ENCODE measurements around the gene ARHGAP31.
"Not testable (repeated sequence)": the region's sequence is repeated elsewhere in the genome, so short reads cannot be mapped to it uniquely, and the experiment has no call there.

The ARHGAP31 gene

GRCh38 chr3:119291062-119291700 is 3.0 kb upstream of the ARHGAP31 start:
- Mint-ChIP-seq H3K4me1 (peaks cover 40% of the 10 kb centered on the region), H3K27me3 (no peaks in the 10 kb centered on the region), H3K4me3 (no peak overlapping the region), H3K9me3 (peaks cover 7% of the 10 kb centered on the region), H3K27ac (peak overlapping the region; percentile 26), H3K36me3 (peaks cover 7% of the 10 kb centered on the region)

GRCh38 chr3:119292666-119293065 is 1.5 kb upstream of the ARHGAP31 start:
- Mint-ChIP-seq H3K27me3 (no peaks in the 10 kb centered on the region), H3K4me3 (peak overlapping the region; percentile 94), H3K36me3 (peaks cover 8% of the 10 kb centered on the region), H3K4me1 (peaks cover 53% of the 10 kb centered on the region), H3K9me3 (peaks cover 5% of the 10 kb centered on the region), H3K27ac (peak overlapping the region; percentile 76)

- Mint-ChIP-seq H3K4me1 (peaks cover 59% of the 10 kb centered on the region), H3K27me3 (no peaks in the 10 kb centered on the region), H3K9me3 (no peaks in the 10 kb centered on the region), H3K36me3 (peaks cover 4% of the 10 kb centered on the region), H3K4me3 (peak overlapping the region; percentile 94), H3K27ac (peak overlapping the region; percentile 93)
Observed at GRCh38 chr3:119293105-119293870, 895 bp upstream of the ARHGAP31 start.

- no peaks in the 10 kb centered on the region for H3K27me3 Mint-ChIP-seq
- no peaks in the 10 kb centered on the region for H3K9me3 Mint-ChIP-seq
- H3K27ac Mint-ChIP-seq, result peak overlapping the region; percentile 91
- H3K4me3 Mint-ChIP-seq, result peak overlapping the region; percentile 94
- H3K36me3 Mint-ChIP-seq, result peaks cover 4% of the 10 kb centered on the region
- peaks cover 64% of the 10 kb centered on the region for H3K4me1 Mint-ChIP-seq
Observed at GRCh38 chr3:119294696-119295671, 801 bp downstream of the ARHGAP31 start.

GRCh38 chr3:119295816-119296726 is 1.9 kb downstream of the ARHGAP31 start:
- Mint-ChIP-seq H3K27me3 (no peaks in the 10 kb centered on the region), H3K27ac (peak overlapping the region; percentile 4), H3K4me1 (peaks cover 58% of the 10 kb centered on the region), H3K9me3 (no peaks in the 10 kb centered on the region), H3K4me3 (peak overlapping the region; percentile 94), H3K36me3 (peaks cover 4% of the 10 kb centered on the region)

- no peaks in the 10 kb centered on the region for H3K27me3 Mint-ChIP-seq
- H3K4me1 Mint-ChIP-seq, result peaks cover 62% of the 10 kb centered on the region
- H3K9me3 Mint-ChIP-seq, result no peaks in the 10 kb centered on the region
- peak overlapping the region; percentile 94 for H3K4me3 Mint-ChIP-seq
- peaks cover 4% of the 10 kb centered on the region for H3K36me3 Mint-ChIP-seq
- peak overlapping the region; percentile 30 for H3K27ac Mint-ChIP-seq
Observed at GRCh38 chr3:119296727-119297122, 2.5 kb downstream of the ARHGAP31 start.

- Mint-ChIP-seq H3K9me3 (no peaks in the 10 kb centered on the region), H3K27me3 (no peaks in the 10 kb centered on the region), H3K4me3 (peak overlapping the region; percentile 70), H3K4me1 (peaks cover 65% of the 10 kb centered on the region), H3K27ac (peak overlapping the region; percentile 24), H3K36me3 (peaks cover 7% of the 10 kb centered on the region)
Observed at GRCh38 chr3:119297169-119297568, 3.0 kb downstream of the ARHGAP31 start.

- H3K4me3 Mint-ChIP-seq, result no peak overlapping the region
- peaks cover 62% of the 10 kb centered on the region for H3K4me1 Mint-ChIP-seq
- no peaks in the 10 kb centered on the region for H3K27me3 Mint-ChIP-seq
- no peaks in the 10 kb centered on the region for H3K9me3 Mint-ChIP-seq
- H3K36me3 Mint-ChIP-seq, result peaks cover 9% of the 10 kb centered on the region
- H3K27ac Mint-ChIP-seq, result no peak overlapping the region
Observed at GRCh38 chr3:119298565-119298941, 4.4 kb downstream of the ARHGAP31 start.

GRCh38 chr3:119300991-119301391 is 6.8 kb downstream of the ARHGAP31 start:
- Mint-ChIP-seq H3K4me3 (no peak overlapping the region), H3K36me3 (peaks cover 14% of the 10 kb centered on the region), H3K9me3 (no peaks in the 10 kb centered on the region), H3K4me1 (peaks cover 56% of the 10 kb centered on the region), H3K27me3 (no peaks in the 10 kb centered on the region), H3K27ac (no peak overlapping the region)

- Mint-ChIP-seq H3K4me1 (peaks cover 51% of the 10 kb centered on the region), H3K4me3 (no peak overlapping the region), H3K27ac (no peak overlapping the region), H3K27me3 (no peaks in the 10 kb centered on the region), H3K9me3 (no peaks in the 10 kb centered on the region), H3K36me3 (peaks cover 14% of the 10 kb centered on the region)
Observed at GRCh38 chr3:119301662-119302061, 7.5 kb downstream of the ARHGAP31 start.

GRCh38 chr3:119302697-119303551 is 8.7 kb downstream of the ARHGAP31 start:
- Mint-ChIP-seq H3K4me3 (no peak overlapping the region), H3K36me3 (peaks cover 11% of the 10 kb centered on the region), H3K4me1 (peaks cover 39% of the 10 kb centered on the region), H3K27ac (no peak overlapping the region), H3K27me3 (no peaks in the 10 kb centered on the region), H3K9me3 (no peaks in the 10 kb centered on the region)

GRCh38 chr3:119304201-119304713 is 10.1 kb downstream of the ARHGAP31 start:
- Mint-ChIP-seq H3K4me1 (peaks cover 31% of the 10 kb centered on the region), H3K4me3 (no peak overlapping the region), H3K9me3 (no peaks in the 10 kb centered on the region), H3K27ac (no peak overlapping the region), H3K27me3 (no peaks in the 10 kb centered on the region), H3K36me3 (peaks cover 11% of the 10 kb centered on the region)

GRCh38 chr3:119305286-119305685 is 11.1 kb downstream of the ARHGAP31 start:
- Mint-ChIP-seq H3K9me3 (no peaks in the 10 kb centered on the region), H3K27me3 (no peaks in the 10 kb centered on the region), H3K27ac (no peak overlapping the region), H3K36me3 (peaks cover 11% of the 10 kb centered on the region), H3K4me1 (peaks cover 27% of the 10 kb centered on the region), H3K4me3 (no peak overlapping the region)

GRCh38 chr3:119306378-119306777 is 12.2 kb downstream of the ARHGAP31 start:
- not testable (repeated sequence) for H3K9me3 Mint-ChIP-seq, H3K4me3 Mint-ChIP-seq, H3K27ac Mint-ChIP-seq, H3K27me3 Mint-ChIP-seq
- Mint-ChIP-seq H3K36me3 (peaks cover 13% of the 10 kb centered on the region), H3K4me1 (peaks cover 35% of the 10 kb centered on the region)

Measured in activated naive CD4-positive, alpha-beta T cell treated with anti-CD3 and anti-CD28 coated beads, Interleukin-2, amount 50 U/mL, for 24 hours (primary cell).